ENCODE results near the gene KL.

KL gene

DNA sequence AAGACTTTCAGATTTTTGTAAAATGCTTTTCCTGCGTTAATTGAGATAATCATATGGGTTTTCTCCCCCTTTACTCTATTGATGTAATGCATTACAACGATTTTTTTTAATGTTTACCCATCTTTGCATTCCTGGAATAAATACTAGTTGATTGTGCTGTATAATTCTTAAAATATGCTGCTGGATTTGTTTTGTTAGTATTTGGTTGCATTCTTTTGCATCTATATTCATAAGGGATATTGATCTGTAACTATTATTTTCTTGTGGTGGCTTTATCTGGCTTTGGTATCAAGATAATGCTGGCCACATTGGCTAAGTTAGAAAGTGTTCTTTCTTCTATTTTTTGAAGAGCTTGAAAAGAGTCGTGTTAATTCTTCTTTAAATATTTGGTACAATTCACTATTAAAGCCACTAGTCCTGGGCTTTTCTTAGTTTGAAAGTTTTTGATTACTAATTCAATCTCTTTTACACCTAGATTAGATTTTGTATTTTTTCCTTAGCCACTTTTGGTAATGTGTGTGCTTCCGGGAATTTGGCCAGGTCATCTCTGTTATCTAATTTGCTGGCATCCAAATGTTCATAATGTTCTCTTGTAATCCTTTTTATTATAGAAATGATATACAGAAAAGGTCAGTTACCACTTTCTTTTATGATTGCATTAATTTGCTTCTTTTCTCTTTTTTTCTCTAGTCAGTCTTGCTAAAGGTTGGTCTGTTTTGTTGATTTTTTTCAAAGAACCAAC lies 29.8 kb downstream of the KL start:
- no peak for DNase-seq

GRCh38 chr13:33050161-33050560 lies 33.9 kb downstream of the KL start:
- DNase-seq, result no peak

GRCh38 chr13:33051632-33052031 lies 35.4 kb downstream of the KL start:
- no peak for DNase-seq

- DNase-seq, result no peak
Observed at GRCh38 chr13:33052506-33053280, 36.5 kb downstream of the KL start.

DNA sequence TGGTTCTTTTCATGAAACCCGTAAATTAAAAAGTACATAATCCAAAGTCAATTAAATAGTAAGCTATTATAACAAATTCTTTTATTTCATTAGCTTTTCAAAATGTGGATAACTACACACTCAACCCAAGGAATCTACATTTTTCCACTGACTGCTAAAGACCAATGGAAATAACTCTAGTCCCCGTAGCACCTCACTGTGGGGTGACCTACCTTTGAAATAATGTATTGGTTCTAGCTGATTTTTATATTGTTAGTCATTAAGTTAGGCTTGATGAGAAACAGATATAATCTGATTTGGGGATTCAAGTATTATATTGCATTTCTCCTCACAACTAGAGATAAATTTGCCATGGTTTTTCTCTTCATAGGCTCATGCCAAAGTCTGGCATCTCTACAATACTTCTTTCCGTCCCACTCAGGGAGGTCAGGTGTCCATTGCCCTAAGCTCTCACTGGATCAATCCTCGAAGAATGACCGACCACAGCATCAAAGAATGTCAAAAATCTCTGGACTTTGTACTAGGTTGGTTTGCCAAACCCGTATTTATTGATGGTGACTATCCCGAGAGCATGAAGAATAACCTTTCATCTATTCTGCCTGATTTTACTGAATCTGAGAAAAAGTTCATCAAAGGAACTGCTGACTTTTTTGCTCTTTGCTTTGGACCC lies 37.3 kb downstream of the KL start:
- DNase-seq, result no peak

DNA sequence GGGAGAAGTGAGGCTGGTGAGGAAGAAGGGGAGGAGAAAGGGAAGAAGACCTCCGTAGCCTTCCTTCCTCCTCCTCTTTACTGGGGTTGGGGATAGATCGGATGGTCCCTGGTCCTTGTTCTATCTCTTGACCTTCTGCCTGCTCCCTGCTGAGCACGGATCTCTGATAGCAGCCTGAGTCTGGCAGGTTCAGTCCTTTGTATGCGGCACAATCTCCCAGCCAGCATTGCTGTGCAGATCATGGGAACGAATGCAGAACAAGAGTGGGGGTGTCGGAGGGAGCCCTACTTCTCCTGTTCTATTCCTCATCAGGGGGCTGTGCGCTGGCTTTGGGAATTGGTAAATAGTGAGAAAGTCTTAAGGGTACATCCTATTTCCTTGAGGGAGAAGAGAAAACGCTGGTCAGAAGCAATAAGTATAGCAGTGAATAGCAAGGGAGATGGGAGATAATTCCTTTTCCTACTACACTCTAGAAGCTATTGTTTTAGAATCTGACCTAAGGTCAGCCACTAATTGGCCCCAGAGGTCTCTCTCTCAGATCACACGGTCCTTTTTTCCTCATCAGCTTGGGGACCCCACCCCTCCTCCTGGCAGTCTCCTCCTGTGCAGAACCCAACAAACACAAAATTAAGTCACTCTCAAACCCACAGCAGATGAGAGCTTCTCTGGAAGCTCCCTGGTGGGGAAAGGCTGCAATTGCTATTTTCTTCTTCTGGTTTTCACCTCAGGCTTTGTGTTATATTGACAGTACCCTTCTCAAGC lies 41.0 kb downstream of the KL start:
- DNase-seq, result no peak

DNA sequence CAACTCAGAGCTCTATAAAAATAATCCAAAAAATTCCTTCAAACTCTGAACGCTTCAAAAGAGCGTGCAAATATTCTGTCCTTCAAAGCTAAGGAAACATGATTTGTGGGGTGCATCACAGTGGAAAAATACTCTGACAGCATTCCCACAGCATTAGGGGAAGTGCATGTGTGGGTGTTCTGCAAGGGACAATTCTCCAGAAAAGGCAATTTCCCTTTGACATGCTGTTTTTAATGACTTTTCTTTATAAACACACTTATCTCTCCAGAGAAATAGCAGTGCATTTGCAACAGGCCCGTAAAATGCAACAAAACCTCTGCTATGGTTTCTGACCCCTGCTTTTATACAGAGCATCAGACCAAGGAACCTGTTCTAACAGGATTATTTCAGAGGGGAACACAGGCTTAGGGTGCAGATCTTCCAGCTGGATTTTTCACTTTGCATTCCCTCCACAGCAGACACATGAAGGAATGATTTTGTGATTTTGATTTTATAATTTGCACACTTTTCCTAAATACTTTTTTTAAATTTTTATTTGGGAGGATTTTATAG lies 42.6 kb downstream of the KL start:
- no peak for DNase-seq

- DNase-seq, result no peak
Observed at GRCh38 chr13:33060815-33061214, 44.6 kb downstream of the KL start.

DNA sequence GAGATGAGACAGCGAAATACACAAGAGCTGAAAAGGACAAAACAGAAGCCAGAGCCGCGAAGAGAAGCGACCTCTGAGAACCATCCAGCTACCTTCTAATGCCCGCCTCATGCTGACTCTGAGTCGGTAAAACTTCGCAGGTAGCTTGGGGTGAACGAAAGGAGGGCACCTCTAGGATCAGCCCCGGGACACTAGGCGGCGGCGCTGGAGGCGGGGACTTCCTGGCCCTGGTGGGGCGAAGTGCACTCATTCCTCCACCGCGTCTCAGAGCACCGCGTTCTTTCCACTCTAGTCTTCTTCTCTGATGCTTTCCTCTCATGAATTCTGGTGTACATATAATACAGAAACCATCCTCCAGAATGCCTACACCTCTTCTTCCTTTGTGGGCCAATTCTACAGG lies 50.1 kb downstream of the KL start:
- DNase-seq, result no peak

- DNase-seq, result no peak
Observed at GRCh38 chr13:33069365-33069764, 53.1 kb downstream of the KL start.

- DNase-seq, result no peak
Observed at GRCh38 chr13:33070713-33071112, 54.5 kb downstream of the KL start.

GRCh38 chr13:33072282-33072681 lies 56.1 kb downstream of the KL start:
- no peak for DNase-seq

DNA sequence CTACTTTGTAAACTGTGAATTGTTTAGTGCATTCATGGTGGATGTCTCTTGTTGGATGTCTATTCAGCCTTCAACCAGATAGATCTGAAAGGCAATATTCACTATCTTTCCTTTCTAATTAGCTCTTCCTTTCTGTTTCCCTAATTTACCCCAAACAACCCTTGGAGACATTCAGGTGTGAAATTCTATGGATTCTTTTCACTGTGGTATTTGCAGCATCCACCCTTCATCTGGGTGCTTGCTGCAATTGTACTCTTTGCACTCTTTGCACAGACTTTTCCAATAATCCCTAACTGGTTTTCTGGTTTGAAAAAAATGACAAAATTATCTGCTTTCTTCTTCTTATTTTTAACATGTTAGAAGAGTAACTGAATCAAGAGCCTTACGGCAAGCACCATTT lies 56.5 kb downstream of the KL start:
- no peak for DNase-seq

GRCh38 chr13:33073338-33073737 lies 57.1 kb downstream of the KL start:
- DNase-seq, result no peak

GRCh38 chr13:33076001-33076992 lies 60.1 kb downstream of the KL start:
- no peak for DNase-seq

DNA sequence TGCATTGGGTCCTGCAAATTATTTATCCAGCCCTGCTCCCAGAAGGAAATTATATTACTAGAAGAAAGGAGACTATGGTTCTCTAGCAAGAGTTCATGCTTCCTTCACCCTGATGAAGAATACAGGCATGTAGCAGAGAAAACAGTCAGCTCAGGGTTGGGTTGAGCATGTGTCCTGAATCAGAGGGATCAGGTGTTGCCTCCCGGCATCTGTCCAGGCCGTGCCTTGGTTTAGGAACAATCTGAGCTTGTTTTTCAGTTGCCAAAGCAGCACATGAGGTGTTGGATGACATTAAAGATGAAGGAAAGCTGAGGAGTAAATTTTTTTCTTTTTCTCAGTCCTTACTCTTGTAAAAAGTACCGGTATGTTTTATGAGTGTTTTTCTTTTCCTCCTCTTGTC lies 62.0 kb downstream of the KL start:
- no peak for DNase-seq

GRCh38 chr13:33079960-33080359 lies 63.7 kb downstream of the KL start:
- DNase-seq, result no peak

DNA sequence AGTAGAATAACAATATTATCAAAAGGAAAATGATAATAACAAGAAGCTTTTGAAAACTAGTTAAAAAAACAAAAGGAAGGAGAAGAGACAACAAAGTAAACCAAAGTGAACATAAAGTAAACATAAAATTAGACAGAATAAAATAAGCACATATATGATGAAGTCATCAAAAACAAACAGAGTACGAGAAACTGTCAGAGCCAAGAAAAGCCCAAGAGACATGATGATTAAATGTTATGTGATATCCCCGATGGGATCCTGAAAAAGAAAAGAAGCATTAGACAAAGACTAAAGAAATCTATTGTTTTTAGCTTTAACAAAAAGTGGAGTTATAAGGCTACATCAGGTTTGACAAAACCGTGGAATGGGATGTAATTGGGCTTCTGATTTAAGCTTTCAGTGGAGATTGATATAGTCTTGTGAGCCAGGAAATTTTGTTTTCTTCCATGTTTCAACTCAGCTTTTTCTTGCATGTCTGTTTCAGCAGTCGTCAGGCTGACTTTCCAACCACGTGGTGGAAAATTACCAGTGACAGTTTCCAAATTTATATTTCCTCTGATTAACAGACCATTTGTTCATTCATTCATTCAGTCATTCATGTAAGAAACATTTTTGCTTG lies 64.9 kb downstream of the KL start:
- no peak for DNase-seq

DNA sequence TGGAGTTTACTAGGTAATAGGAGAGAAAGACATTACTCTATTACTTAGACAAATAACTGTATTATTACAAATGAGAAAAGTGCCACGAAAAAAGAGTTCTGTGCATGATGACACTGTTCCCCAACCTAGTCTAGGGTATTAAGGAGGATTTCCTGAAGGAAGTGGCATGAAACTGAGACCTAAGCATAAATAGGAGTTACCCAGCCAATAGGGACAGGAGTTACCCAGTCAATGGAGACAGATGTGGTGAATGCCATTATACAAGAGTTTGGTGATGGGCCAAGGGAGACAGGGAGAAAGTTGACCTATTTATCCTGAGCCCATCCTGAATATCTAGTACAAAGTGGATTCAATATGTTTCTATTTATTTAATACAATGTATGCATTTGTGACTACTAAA lies 65.4 kb downstream of the KL start:
- DNase-seq, result no peak

GRCh38 chr13:33083054-33083453 lies 66.8 kb downstream of the KL start:
- no peak for DNase-seq

- no peak for DNase-seq
Observed at GRCh38 chr13:33087091-33087490, 70.9 kb downstream of the KL start.

Measured in stimulated activated CD4-positive, alpha-beta T cell treated with anti-CD3 and anti-CD28 coated beads, Interleukin-4, amount 100 ng/mL, for 24 hours (primary cell).